Adrenal gland (tissue), 5 donors: ENCODE measurements around the gene SF3B3.

Source experiments
- POLR2A ChIP-seq, 2 donors: fragments of 450-650 bp; IDR thresholded peaks; one replicate each; pipeline ENCODE4 v1.6.1; 2017; ENCODE audit warnings: antibody characterized with exemption in 2 of 2, mild to moderate bottlenecking in 2 of 2, moderate library complexity in 1 of 2
- TF ChIP-seq, protein P1 (sequence below), 6 experiments: fragments of 450-650 bp in 4 of 6; fragments of 200-600 bp in 2 of 6; sonication (generic) in 1 of 6; IDR thresholded peaks; 1 replicate in 5 of 6; 2 replicates in 1 of 6; pipeline versions ENCODE4 v1.5.1 to v1.8.0; 2016 to 2021; ENCODE audit warnings: antibody characterized with exemption in 6 of 6, mild to moderate bottlenecking in 2 of 6, moderate library complexity in 1 of 6
- donor health status: DM: no; HTN: no; CAD: no.

DNA sequence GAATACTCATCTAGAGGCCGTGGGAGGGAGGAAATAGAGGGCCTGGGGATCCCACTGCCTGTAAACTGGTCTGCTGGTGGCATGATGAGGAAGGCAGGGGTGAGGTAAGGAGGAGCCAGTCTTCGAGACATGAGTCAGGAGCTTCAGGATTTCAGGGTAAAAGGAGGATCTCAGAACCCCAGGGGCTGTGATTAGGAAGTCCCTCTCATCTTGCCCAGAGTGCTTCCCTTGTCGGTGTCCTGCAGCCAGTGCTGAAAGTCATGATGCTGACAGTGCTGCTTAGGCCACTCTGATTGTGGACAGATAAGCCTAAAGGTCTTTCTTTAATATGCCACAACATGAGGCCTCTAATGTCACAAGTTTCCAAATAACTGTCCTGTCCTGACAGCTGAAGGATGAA lies 29.8 kb upstream of the SF3B3 start:
- TF ChIP-seq POLR2A (IDR thresholded peaks at IDR 0.05), result no peak
- TF ChIP-seq, protein P1, sequence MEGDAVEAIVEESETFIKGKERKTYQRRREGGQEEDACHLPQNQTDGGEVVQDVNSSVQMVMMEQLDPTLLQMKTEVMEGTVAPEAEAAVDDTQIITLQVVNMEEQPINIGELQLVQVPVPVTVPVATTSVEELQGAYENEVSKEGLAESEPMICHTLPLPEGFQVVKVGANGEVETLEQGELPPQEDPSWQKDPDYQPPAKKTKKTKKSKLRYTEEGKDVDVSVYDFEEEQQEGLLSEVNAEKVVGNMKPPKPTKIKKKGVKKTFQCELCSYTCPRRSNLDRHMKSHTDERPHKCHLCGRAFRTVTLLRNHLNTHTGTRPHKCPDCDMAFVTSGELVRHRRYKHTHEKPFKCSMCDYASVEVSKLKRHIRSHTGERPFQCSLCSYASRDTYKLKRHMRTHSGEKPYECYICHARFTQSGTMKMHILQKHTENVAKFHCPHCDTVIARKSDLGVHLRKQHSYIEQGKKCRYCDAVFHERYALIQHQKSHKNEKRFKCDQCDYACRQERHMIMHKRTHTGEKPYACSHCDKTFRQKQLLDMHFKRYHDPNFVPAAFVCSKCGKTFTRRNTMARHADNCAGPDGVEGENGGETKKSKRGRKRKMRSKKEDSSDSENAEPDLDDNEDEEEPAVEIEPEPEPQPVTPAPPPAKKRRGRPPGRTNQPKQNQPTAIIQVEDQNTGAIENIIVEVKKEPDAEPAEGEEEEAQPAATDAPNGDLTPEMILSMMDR (IDR thresholded peaks at IDR 0.05), result no peak
